VCaP (cell line): ENCODE results near the gene KPNA3.

Source experiments
- H3K27ac ChIP-seq: fragments of 450-650 bp; 2 replicates; pipeline ENCODE4 v1.5.1; 2017
- TF ChIP-seq, protein P1 (sequence below): fragments of 450-650 bp; conservative IDR thresholded peaks from 2 replicates; pipeline ENCODE4 v1.5.1; 2017; ENCODE audit warnings: mild to moderate bottlenecking, moderate library complexity

The KPNA3 gene

DNA sequence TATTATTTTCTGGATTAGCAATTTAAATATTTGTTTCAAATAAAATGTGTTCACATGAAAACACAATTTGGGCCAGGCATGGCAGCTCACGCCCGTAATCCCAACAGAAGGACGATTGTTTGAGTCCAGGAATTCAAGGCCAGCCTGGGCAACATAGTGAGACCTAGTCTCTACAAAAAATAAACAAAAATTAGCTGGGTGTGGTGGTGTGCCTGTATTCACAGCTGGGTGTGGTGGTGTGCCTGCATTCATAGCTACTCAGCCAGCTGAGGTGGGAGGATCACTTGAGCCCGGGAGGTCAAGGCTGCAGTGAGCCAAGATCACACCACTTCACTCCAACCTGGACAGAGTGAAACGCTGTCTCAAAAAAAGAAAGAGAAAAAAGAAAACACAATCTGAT is 46.4 kb downstream of the KPNA3 start:
- no peak overlapping the region for H3K27ac ChIP-seq
- TF ChIP-seq, protein P1, sequence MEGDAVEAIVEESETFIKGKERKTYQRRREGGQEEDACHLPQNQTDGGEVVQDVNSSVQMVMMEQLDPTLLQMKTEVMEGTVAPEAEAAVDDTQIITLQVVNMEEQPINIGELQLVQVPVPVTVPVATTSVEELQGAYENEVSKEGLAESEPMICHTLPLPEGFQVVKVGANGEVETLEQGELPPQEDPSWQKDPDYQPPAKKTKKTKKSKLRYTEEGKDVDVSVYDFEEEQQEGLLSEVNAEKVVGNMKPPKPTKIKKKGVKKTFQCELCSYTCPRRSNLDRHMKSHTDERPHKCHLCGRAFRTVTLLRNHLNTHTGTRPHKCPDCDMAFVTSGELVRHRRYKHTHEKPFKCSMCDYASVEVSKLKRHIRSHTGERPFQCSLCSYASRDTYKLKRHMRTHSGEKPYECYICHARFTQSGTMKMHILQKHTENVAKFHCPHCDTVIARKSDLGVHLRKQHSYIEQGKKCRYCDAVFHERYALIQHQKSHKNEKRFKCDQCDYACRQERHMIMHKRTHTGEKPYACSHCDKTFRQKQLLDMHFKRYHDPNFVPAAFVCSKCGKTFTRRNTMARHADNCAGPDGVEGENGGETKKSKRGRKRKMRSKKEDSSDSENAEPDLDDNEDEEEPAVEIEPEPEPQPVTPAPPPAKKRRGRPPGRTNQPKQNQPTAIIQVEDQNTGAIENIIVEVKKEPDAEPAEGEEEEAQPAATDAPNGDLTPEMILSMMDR = no peak

DNA sequence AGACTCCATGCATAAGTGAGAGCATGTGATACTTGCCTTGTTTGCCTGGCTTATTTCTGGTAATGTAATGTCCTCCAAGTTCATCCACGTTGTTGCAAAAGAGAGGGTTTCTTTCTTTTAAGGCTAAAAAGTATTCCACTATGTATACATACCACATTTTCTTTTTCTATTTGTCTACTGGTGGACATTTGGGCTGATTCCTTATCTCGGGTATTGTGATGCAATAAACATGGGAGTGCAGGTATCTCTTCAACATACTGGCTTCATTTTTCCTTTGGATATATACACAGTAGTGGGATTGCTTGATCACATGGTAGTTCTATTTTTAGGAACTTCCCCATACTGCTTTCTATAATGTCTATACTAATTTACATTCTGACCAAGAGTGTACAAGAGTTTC is 51.6 kb downstream of the KPNA3 start:
- H3K27ac ChIP-seq = no peak overlapping the region
- TF ChIP-seq, protein P1 = no peak

DNA sequence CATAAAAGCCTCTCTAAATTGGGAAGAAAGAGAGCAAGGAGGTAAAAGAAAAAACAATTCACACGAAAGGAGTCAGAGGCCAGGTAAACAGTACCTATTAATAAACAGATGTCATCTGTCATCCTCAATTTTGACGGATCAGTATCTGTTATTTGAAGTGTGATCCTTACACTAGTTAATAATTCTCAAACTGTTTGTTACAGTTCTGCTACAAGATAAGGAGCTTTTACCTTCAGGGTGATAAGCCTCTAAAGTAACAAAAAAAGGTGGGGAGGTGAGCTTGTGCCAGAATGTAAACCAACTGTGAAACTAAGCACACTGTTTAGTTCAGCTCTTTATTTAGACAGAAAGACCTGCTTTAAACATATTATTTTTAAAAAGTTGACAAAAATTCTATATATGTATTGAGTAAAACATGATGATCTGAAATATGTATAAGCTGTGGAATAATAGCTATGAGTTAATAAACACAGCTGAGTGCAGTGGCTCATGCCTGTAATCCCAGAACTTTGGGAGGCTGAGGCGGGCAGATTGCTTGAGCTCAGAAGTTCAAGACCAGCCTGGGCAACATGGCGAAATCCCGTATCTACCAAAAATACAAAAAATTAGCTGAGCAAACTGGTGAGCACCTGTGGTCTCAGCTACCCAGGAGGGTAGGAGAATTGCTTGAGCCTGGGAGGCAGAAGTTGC is 52.8 kb downstream of the KPNA3 start:
- TF ChIP-seq, protein P1 = no peak

DNA sequence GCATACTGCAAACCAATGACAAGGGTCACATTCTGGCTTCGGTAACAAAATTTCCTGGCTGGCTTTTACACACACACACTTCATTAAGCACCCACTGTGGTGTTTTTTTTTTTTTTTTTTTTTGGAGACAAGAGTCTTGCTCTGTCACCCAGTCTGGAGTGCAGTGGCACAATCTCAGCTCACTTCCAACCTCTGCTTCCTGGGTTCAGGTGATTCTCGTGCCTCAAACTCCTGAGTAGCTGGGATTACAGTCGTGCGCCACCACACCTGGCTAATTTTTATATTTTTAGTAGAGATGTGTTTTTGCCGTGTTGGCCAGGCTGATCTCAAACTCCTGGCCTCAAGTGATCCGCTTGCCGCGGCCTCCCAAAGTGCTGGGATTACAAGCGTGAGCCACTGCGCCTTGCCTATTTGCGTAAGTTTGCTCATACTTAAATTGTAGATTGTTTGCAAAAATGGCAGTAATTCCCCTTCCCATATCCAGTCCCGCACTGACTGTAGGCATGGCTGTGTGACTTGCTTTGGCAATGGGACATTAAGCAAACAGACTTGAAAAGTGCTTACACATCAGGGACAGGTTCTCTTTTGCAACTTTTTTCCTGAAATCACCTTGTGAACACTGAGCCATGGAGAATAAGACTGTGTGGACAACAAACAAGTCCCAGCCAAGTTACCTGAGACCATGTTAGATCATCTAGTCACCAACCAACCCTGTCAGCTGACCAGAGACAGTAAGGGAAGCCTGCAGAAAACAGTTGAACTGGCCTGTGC is 59.1 kb downstream of the KPNA3 start:
- H3K27ac ChIP-seq = no peak overlapping the region
- TF ChIP-seq, protein P1 = no peak

More for the DNA sequence above, 52.8 kb downstream of the KPNA3 start:
- no peak overlapping the region for H3K27ac ChIP-seq

DNA sequence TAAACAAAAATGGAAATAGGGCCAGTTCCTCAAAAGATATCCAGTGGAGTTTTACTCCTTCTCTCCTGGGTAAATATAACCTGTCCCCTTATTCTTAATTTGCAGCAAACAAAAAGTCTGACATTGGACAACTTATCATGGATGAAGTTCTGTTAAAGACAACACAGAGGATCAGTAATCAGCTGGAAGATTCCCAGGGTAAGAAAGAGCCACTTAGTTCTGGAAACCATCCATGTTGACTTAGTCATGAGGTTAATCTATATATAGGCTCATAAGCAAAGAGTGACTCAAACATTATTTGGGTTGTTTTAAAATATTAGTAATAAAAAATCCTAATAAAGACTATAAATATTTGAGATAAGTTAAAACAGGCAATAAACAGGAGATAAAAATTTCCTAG is 60.7 kb downstream of the KPNA3 start:
- TF ChIP-seq, protein P1 = no peak
- H3K27ac ChIP-seq = no peak overlapping the region

DNA sequence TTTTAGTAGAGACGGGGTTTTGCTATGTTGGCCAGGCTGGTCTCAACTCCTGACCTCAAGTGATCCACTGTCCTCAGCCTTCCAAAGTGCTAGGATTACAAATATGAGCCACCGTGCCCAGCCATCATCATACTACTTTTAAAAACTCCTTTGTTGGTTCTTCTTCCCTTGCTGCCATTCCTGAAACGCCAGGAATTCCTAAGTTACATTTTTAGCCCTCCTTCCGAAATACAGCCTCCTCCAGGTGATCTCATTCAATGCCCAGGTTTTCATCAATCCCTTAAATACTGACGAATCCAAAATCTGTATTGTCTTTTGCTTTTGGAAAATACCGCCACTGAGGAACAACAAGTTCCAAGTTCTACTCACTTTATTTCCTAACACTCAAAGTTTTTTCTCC is 75.9 kb downstream of the KPNA3 start:
- TF ChIP-seq, protein P1 = no peak

DNA sequence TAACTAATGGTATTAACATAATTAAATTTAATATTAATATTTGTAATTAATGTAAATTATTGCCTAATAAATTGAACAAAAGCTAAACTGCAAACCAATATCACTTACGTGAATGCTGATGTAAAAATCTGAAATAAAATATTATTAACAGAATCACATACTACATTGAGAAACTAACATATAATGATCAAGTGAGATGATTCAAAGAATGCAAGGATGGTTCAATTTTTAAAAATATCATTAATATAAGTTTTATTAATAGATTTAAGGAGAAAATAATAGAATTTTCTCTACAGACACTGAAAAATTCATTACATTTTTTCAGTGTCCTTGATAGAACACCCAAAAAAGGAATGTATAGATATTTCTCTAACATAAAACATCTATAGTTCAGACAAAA is 77.7 kb downstream of the KPNA3 start:
- TF ChIP-seq, protein P1 = no peak

More for the DNA sequence above, 75.9 kb downstream of the KPNA3 start:
- H3K27ac ChIP-seq = no peak overlapping the region

More for the DNA sequence above, 77.7 kb downstream of the KPNA3 start:
- H3K27ac ChIP-seq = no peak overlapping the region
